NCI-H1105 treated with DMSO at 0.1 percent for 48 hours (cell line): Measurements from ENCODE around the gene TMEM245.

Experiments
- DNase-seq: peaks from one replicate; lab custom pipeline; 2025; lab: John Stamatoyannopoulos, UW

Gene TMEM245

DNA sequence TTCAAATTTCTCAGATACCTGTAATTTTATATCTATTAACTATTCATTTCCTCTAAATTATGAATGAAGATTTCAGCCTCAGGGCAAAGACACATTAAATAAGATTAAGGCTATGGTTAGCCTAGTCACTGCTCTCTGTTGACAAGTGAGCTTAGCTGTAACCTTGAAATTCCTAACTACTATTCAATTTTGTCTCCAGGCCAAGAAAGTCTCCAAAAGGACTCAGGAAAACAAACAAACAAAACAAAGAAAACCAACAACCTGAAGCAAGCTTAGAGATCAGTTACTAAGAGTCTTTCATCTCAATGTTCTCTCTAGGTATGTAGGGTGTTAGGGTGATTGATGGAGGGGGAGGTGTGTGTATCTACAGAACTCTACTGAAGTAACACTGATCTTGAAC lies 96.9 kb downstream of the TMEM245 start:
- DNase-seq = peak; percentile 2

DNA sequence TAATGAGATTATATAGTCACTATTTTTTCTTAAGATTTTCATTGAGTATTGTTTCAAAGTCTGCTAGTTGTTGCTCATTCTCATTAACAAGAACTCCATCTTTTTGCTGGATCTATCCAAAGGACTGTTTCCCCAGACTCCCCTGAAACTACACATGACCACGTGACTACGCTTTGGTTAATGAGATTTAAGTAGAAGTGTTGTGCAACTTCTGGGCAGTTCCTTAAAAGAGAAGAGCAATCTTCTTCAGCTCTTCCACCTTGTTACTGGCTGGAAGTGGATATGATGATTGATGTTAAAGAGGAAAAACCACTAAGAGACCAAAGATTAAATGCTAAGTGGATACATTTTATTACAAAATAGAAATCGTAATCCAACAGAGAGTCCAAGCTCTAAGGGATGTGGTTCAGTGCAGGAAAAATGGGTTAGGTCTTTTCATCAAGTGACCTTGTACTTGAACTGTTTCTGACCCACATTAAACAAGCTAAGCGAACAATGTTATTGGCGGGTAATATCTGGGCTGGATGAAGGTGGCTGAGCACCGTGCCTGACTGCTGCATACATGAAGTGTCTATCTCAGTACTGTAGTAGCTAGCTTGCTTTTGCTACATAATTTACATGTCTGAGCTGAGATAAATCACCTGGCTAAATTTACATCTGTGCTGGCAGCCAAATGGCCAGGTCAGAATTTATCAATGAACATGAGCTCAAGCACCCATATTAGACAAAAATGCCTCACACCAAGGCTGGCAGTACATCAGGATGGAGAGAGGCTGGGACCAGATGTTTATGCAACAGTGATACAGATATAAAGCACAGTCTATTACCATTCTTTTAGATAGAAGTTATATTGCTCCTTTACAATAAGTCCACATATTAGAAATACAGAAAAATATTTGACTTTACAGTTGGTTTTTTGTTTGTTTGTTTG lies 98.9 kb downstream of the TMEM245 start:
- no peak for DNase-seq

GRCh38 chr9:109020113-109020512 lies 99.6 kb downstream of the TMEM245 start:
- DNase-seq = no peak

DNA sequence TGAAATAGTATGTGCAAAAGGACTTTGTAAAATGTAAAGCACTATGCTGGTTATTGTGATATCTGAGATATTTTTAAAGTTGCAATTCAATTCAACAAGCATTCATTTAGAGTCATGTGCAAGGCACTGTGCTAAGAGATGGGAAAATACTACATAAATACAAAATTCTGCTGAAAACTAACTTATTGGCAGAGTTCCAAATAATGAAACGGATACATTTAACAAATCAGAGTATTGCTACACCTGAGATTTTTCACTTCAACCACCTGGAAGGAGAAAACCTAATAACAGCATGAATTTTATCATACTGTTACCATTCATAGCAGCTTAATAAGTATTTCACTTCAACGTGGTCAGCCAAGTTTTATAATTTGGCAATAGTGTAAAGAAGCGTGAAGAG lies 100.3 kb downstream of the TMEM245 start:
- DNase-seq = no peak

GRCh38 chr9:109017493-109017892 lies 102.3 kb downstream of the TMEM245 start:
- no peak for DNase-seq

DNA sequence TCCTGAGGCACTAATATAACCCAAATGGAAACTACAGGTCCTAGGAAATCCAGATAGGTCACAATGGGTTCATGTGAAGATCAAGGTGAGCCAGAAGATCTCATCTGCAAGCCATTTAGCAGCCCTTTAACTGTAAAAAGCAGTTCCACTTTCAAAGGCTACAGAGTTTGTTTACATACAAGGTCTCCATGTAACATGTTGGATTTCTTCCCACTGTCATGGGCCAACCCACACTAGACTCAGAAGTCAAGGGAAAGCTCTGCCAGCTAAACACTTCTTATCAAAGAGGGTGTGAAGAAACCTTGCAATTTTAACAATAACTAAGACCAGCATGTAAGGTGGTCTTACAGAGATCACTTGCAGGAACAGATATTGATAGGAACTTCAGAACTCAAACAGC lies 102.7 kb downstream of the TMEM245 start:
- DNase-seq = no peak

- no peak for DNase-seq
Measured at GRCh38 chr9:109016132-109016531, 103.6 kb downstream of the TMEM245 start.

- DNase-seq = no peak
Measured at GRCh38 chr9:109014608-109015280, 105.0 kb downstream of the TMEM245 start.

DNA sequence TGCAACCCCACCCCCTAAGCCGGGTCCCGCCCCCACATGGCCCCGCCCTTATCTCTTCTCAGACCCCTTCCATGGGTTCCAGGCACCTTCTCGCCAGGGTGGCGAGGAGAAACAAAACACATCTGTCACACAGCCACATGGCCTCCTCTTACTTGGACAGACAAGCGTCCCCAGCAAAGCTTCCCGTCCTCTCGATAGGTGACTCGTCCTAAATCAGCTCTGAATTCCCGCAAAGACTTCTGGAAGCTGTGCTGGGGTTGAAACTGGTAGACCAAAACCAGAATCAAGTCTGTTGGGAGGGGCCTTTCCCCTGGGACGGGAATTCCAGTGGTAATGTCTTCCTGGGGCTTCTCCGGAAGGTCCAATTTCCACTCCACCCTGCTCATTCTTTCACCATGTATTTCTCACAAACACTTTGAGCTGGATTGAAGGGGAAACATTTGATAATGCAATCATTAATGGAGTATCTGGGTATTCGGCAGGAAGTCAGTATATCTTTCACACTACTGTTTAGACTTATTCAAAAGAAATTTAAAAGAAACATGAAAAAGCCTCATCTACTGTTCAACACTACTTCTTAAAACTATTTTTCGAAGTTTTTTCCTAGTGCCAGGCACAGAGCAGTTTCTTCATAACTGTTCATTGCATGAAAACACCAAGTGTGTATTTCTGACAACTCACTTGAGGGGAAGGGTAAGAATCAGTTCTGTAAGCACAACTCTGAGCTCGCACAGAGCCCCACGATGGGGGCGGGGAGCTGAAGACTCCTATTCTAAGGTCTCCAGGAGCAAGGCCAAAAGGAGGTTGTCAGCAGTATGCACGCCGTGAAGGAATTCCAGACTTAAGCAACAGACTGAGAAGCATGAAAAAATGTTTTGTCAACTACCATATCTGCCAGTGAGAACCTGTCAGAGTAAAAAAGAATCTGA lies 105.8 kb downstream of the TMEM245 start:
- DNase-seq = no peak

- DNase-seq = peak; percentile 79
Measured at GRCh38 chr9:109012876-109013678, 106.7 kb downstream of the TMEM245 start, which contains the start of gene CTNNAL1. Gene CTNNAL1 (minus strand): TSS chr9:109013499. CDS start chr9:109013442, 57 bp downstream.

DNA sequence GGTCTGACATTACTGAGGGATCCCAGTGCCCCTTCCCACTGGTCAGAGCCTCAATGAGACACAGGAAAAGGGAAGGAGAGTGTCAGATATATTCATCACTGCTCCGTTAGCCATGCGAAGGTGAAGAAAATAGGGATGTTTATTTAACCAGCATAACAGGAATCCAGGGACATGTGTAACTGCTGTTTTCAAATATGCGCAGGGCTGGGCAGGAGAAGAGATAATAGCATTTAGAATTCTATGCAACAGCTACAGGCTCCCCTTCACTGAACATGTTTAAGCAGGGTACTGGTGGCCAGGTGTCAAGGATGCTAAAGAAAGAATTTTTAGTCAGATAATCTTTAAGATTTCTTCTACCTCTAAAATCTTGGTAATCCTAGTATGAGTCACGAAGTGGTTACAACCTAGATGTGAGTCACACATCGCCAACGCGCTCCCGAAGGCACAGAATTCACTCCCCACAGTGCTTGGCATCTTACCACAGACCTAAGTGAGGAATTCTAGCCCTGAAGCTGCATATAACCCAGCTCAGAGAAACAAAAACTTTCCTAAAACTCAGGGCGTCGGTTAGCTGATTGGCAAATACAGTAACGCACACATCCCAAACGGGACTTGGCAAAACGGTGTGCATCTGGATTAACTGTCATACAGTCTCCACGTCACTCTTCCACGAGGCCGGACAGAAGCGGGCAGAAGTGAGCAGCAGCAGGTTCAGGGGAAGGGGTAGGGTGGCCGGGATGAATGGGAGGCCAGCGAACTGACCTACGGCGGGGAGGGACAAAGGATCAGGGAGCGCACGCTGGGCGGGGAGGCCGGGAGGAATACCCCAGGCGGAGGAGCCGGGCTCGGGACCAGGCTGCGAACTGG lies 107.5 kb downstream of the TMEM245 start:
- DNase-seq = peak; percentile 16

- DNase-seq = no peak
Measured at GRCh38 chr9:109011231-109011671, 108.5 kb downstream of the TMEM245 start.

GRCh38 chr9:109010746-109011145 lies 109.0 kb downstream of the TMEM245 start:
- no peak for DNase-seq

DNA sequence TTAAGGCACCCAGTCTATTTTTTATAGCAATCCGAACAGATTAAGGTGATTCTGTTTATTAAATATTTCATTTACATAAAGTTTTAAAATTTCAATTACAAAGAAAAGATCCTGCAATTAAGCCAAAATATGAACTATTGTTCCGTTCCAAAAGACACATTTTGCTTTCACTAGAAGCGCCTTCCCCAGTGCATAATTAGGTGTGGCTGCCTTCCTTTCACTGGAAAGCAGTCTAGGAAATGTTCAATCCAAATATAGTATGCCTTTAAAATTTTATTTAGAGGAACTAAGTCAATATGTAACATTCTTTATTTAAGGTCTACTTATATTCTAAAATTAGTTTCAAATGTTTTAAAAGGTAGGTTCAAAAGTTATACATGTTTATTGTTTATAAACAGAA lies 114.1 kb downstream of the TMEM245 start:
- no peak for DNase-seq

DNA sequence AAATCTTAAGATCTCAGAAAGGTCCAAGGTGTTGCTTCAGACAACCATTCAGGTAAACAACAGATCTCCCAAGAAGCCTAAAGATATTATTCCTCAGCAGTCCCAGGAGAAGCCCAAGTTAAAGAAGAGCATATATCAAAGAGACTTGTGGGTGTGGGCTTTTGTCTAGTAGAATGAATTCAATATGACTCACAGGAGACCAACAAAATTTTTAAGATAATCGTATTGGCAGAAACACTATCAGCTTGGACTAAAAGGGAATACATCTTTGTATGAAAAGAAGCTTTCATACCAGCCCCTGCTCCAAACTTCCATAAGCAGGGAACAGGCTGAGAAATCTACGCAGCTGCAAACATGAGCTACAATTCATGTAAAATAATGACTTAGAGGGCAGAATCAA lies 116.6 kb downstream of the TMEM245 start:
- DNase-seq = no peak

DNA sequence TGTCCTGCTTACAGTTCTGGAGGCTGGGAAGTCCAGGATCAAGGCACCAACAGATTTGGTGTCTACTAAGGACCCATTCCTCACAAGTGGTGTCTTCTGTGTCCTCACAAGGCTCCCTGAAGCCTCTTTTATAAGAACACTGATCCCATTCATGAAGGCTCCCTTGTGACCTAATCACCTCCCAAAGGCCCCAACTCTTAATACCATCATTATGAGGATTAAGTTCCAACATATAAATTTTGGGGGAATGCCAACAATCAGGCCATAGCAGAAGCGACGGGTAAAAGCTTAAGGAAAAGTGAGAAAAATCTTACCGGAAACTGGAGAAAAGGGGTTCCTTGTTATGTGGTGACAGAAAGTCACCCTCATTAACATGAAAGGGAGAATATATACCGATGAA lies 117.6 kb downstream of the TMEM245 start:
- DNase-seq = no peak

DNA sequence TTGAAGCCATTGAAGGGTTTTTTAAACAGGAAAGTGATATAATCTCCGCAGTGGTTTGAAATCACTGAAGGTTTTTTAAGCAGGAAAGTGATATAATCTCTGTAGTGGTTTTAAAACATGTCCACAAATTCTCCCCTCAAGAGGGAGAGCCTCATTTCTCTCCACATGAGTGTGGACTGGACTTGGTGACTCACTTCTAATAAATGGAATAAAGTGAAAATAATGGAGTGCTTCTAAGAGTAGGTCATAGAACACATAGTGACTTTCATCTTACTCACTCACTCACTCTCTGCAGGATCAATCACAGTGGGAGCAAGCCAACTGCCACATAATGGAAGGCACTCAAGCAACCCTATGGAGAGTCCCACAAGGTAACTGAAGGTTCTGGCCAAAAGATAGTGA lies 118.5 kb downstream of the TMEM245 start:
- no peak for DNase-seq

DNA sequence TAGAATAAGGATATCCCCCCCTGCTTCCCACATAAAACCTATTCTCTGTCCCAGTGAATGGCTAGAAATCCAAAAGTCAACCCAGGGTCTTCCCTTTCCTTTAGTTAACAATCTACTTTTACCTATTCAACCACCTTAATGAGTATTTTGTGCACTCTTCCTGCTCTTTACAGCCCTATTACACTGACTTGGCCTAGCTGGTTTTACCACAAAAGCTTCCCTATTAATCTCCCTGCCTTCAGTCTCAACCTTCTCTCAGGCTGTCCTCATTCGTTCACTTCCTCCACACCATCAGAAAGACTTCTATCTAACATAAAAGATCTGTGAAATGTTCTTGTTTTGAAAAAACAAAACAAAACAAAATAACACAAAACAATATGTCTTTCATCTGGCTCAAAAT lies 122.6 kb downstream of the TMEM245 start:
- DNase-seq = no peak

DNA sequence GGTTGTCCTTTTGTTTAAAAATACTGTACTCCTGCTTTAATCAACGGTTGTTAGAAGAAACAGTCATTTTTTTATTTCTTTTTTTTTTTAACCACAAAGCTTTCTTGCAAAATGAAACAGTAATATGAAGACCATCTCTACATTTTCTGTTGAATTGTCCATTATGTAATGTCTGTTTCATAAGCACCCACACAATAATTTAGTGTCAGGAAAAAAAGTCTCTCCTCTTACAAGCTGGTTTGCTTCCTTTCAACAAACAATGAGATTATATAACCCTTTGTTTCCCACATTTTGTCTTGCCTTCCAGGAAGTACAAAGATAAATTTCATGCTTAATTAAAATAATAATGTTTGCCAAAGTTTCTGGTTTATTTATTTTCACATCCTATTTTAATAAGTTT lies 123.1 kb downstream of the TMEM245 start:
- DNase-seq = no peak

DNA sequence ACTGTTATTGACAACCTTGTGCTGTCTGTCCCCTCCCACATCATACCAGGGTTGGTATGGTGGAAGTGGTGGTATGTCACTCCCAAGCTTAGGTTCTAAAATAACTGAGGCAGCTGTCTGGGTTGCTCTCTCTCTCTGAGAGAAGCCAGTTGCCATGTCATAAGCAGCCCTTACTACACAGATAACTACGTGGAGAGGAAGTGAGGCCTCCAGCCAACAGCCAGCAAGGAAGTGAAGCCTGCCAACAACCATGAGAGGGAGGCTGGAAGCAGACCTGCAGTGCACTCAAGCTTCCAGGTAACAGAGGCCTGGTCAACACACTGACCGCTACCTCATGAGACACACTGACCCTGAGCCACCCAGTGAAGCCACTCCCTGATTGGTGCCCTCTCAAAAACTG lies 125.1 kb downstream of the TMEM245 start:
- no peak for DNase-seq
